NCI-H146 treated with DMSO at 0.1 percent for 48 hours (cell line): ENCODE results near the gene R3HDM2.
"Not testable (repeated sequence)": the region's sequence is repeated elsewhere in the genome, so short reads cannot be mapped to it uniquely, and the experiment has no call there.

ENCODE experiments used
- DNase-seq: peaks from one replicate; lab custom pipeline; 2025; ENCODE audit not compliant: unreplicated experiment; lab: John Stamatoyannopoulos, UW

Gene R3HDM2

DNA sequence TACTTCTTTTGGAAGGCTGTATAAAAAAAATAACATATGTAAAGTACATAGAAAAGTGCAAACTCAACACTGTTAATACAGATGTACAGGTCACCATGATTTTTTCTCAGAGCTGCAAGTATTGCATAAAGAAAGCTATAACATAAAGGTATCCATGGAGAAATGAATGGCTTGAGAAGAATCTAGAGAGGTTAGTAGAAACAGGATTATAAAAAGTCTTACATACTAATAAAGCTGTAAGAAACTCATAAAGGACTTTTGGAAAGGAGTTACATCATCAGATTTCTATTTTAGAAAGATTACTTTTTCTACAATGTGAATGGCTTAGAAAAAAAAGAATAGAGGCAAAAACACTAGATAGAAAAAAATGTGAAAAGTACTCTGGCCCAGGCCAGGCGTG lies 46.4 kb downstream of the R3HDM2 start:
- no peak for DNase-seq

- no peak for DNase-seq
Measured at GRCh38 chr12:57381693-57382220, 49.1 kb downstream of the R3HDM2 start.

DNA sequence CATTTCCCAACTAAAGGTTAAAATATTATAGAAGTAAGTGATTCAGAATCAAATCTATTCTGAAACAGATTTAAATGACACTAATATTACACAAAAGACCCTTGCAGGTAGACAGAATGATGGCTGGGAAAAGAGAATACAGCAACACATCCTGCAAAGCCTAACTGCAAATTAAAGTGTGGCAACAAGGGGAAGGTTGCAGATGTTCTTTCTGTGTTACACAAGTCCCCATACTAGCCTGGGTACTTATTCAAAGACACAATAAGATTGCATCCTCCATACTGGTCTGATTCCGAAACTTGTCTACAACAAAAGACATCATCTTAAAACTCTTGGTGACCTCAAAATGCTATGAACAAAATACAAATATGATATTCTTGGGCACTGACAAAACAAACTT lies 50.5 kb downstream of the R3HDM2 start:
- DNase-seq, result no peak

GRCh38 chr12:57377103-57377840 lies 53.6 kb downstream of the R3HDM2 start:
- DNase-seq, result no peak

- DNase-seq, result no peak
Measured at GRCh38 chr12:57372233-57372632, 58.6 kb downstream of the R3HDM2 start.

- DNase-seq, result no peak
Measured at GRCh38 chr12:57370696-57371095, 60.1 kb downstream of the R3HDM2 start.

DNA sequence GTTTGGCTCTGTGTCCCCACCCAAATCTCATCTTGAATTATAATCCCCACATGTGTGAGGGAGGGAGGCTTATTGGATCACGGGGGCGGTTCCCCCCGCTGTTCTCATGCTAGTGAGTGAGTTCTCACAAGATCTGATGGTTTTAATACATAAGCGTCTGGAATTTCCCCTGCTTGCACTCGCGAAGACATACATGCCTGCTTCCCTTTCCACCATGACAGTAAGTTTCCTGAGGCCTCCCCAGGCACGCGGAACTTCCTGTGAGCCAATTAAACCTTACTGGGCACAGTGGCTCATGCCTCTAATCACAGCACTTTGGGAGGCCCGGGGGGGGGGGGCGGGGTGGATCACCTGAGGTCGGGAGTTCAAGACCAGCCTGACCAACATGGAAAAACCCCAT lies 60.8 kb downstream of the R3HDM2 start:
- DNase-seq, result no peak

- DNase-seq, result no peak
Measured at GRCh38 chr12:57369202-57369601, 61.6 kb downstream of the R3HDM2 start.

GRCh38 chr12:57368349-57369095 lies 62.3 kb downstream of the R3HDM2 start:
- DNase-seq, result no peak

DNA sequence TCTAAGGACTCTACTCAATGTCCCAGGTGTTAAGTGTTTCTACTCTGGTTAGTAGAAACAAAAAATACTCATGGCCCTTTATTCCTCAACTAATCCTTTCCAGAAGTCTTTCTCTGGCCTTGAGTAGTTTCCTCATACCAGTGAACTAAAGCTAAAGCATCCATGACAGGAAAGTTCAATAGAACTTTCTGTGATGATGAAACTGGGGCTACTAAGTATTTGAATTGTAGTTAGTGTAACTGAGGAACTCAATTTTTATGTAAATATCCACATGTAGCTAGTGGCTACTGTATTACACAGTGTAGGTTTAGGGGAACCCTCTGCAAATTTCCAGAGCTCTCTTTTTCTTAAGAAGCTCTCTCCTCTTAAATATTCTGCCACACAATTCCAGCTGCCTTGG lies 63.7 kb downstream of the R3HDM2 start:
- DNase-seq, result no peak

GRCh38 chr12:57366315-57366714 lies 64.5 kb downstream of the R3HDM2 start:
- no peak for DNase-seq

DNA sequence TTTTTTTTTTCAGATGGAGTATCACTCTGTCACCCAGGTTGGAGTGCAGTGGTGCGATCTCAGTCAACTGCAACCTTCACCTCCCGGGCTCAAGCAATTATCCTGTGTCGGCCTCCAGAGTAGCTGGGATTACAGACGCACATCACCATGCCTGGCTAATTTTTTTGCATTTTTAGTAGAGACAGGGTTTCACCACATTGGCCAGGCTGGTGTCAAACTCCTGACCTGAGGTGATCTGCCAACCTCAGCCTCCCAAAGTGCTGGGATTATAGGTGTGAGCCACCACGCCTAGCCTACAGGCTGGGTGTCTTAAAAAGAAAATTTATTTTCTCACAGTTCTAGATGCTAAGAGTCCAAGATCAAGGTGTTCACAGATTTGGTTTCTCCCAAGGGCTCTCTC lies 66.7 kb downstream of the R3HDM2 start:
- DNase-seq, result not testable (repeated sequence)

DNA sequence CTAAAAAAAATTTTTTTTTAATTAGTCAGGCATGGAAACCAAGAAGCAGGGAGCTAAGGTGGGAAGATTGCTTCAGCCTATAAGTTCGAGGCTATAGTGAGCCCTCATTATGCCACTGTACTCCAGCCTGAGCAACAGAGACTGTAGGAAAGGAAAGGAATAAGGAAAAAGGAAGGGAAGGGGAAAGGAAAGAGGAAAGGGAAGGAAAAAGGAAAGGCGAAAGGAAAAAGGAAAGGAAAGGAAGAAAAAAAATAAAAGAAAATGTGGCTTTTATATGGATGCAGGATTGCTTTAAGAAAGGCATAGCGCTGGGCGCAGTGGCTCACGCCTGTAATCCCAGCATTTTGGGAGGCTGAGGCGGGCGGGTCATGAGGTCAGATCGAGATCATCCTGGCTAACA lies 70.4 kb downstream of the R3HDM2 start:
- no peak for DNase-seq

DNA sequence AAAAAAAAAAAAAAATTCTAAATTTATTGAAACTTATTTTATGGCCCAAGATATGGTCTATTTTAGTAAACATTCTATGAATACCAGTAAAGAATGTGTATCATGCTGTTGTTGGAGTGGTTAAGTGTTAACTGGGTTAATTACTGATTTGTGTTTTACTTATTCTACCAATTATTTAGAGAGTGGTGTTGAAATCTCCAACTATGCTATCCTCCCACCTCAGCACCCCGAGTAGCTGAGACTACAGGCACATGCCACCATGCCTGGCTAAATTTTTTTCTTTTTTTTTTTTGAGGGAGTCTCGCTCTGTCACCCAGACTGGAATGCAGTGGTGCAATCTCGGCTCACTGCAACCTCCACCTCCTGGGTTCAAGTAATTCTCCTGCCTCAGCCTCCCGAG lies 72.2 kb downstream of the R3HDM2 start:
- DNase-seq, result no peak

DNA sequence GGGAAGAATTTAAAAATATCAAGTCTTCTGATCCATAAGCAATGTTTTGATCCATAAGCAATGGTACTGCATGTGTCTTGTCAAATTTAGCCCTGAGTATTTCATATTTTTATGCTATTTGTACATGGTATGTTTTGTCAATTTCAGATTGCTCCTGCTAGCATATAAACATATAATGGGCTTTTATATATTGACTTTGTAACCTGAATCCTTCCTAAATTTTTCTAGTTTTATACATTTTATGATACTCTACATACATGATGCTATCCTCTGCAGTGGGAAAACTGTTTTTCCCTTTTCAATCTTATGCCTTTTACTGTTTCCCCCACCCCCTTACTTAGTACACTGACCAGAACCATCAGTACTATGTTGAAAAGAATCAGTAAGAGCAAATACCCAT lies 75.1 kb downstream of the R3HDM2 start:
- no peak for DNase-seq

GRCh38 chr12:57352166-57352565 lies 78.7 kb downstream of the R3HDM2 start:
- no peak for DNase-seq

DNA sequence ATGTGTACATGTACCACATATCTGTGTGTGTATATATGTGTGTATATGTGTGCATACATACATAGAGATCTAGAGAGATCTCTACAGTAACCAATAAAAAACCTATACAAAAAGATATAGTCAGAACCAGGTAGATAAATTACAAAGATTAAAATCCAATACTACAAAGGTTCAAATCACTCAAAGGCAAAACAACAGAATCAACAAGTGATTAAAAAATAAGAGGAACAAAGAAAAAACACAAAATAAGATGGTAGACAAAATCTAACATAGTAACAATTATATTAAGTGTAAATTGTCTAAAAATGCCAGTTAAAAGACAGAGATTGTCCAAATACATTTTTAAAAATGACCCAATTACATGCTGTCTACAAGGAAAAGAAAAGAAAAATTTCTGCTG lies 83.6 kb downstream of the R3HDM2 start:
- DNase-seq, result no peak

GRCh38 chr12:57343703-57344378 lies 87.0 kb downstream of the R3HDM2 start:
- no peak for DNase-seq

DNA sequence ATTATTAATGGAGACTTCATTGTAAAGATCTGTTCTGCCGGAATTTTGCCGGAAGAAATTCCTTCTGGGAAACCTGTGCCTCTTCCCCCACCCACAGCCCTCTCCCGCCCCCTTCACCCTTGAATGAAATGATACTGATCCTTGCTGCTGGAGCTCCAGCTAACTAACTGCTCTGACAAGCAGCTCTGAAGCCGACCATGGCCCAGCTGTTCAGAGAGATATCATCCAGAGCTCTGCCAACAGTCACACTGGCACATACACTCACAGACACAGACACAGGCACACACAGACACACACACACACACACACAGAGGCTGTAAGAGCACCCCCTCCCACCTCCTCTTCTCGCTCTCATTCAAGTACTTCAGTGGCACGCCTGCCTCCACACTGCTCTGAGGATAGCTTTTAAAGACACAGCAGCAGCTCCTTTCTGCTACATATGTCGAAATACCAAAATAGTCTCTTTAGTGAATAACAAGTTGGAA lies 88.6 kb downstream of the R3HDM2 start:
- DNase-seq, result no peak

- DNase-seq, result no peak
Measured at GRCh38 chr12:57341275-57341990, 89.4 kb downstream of the R3HDM2 start.

DNA sequence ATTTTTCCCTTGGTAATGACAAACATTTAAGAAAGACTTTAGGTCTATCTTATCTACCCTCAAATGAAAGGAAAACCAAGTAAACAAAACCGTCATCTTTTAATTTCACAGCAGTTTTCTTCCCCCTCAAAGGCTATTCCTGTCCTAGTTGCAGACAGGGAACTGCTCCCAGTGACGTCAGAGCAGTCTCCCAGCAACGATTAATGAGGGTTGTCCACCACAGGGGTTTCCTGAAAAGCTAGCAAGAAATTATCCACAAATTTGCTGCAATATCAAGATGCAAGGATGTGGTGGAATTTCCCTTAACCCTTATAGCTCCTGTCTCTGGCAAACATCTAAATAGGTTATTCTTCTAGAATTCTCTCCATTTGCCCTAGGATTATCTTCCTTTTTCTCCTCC lies 90.7 kb downstream of the R3HDM2 start:
- DNase-seq, result no peak
